LNCAP (cell line): Measurements from ENCODE around the gene PRKCA.

Experiments
- TF ChIP-seq, protein P1 (sequence below): fragments of 450-650 bp; IDR thresholded peaks from 2 replicates; pipeline ENCODE4 v1.5.1; 2017; ENCODE audit warnings: mild to moderate bottlenecking

PRKCA gene

DNA sequence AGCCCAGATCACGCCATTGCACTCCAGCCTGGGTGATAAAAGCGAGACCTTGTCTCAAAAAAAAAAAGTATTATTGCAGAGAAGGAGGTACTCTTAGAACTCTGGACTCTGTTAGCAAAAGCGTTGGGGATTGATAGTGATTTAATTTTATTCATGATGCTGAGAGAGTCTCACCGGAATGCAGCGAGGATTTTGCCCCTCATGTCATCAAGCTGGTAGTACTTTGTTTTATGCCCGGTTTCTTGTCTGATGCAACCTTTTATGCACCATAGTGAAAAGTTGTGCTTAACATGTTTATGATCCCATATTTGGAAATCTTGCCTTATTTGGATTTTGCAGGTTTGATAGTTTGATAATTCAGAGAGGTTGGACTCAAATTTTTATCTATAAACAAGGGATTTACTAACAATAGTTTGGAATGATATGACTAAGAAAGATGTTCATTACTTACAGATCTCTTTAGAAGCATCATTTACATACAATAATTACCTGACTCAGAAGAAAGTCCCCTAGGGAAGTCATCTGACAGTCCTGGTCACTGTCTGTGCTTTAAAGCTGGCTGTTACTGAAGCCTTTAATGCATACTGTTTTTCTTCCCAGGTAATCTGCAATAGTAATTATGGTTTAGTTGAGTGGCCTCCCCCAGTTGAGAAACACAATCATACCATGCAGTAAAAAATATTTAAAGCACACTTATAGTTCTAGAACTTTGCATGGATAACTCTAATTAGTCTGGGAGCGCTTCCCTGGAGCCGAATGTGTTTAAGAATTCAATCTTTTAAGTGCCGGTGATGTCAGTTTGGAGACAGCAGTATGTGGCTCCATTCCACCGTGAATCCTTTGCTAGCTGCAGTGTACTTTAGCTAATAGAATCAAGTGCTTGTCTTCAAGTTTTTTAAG is 120.9 kb downstream of the PRKCA start:
- TF ChIP-seq, protein P1, sequence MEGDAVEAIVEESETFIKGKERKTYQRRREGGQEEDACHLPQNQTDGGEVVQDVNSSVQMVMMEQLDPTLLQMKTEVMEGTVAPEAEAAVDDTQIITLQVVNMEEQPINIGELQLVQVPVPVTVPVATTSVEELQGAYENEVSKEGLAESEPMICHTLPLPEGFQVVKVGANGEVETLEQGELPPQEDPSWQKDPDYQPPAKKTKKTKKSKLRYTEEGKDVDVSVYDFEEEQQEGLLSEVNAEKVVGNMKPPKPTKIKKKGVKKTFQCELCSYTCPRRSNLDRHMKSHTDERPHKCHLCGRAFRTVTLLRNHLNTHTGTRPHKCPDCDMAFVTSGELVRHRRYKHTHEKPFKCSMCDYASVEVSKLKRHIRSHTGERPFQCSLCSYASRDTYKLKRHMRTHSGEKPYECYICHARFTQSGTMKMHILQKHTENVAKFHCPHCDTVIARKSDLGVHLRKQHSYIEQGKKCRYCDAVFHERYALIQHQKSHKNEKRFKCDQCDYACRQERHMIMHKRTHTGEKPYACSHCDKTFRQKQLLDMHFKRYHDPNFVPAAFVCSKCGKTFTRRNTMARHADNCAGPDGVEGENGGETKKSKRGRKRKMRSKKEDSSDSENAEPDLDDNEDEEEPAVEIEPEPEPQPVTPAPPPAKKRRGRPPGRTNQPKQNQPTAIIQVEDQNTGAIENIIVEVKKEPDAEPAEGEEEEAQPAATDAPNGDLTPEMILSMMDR, result no peak

DNA sequence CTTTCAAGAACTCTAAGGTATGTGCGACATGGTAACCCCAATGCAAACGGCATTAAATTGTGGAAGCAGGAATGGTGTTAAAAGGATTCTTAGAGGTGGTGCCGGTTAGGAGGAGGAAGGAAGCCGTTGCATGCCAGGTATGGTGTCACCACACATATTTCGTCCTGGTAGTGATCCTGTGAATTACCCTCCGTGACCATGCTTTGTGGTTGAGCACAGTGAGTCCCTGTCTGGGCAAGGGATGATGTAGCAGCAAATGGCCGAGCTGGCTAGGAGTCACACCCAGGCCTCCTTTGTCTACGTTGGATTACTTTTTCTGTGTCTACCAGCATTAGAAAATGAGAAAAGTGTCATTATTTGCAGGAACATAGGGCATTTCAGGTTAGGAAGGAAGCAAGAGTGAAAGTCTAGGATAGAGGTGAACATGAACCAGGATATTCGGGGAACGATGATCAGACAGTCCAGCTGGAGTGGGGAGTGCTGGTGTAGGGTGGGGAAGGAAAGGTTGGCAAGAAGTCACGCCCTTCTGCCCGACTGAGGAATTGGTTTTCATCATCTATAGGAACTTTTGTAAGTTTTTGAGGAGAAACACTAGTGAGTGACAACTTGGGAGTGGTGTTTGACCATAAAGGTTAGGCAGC is 123.5 kb downstream of the PRKCA start:
- TF ChIP-seq, protein P1, result no peak

DNA sequence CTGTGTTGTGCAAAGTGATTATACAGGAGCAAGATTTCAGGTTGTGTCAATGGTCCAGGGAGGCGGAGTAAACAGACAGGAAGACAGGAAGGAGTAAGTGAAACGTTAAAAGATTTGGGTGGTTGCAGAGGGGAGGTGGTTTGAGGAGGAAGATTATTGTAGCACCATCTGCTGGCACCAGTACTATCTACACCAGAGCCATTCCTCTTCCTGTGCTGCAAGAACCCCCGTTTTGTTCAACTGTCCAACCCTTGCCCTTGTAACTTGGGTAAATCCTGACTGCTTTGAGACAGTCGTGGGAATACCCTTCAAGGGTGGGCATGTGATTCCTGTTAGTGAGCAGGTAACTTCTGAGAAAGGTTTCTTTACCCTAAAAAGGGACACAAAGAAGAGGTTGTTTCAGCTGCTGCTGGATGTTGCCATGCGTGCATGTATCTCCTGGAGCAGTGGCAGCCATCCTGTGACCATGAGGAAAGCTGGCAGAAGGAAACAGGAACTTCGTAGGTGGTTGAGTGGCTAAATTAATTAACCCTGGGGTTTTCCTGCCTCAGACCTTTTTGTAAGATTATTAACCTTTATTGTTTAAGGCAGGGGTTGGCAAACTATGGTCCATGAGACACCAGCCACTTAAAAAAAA is 124.1 kb downstream of the PRKCA start:
- TF ChIP-seq, protein P1, result no peak

DNA sequence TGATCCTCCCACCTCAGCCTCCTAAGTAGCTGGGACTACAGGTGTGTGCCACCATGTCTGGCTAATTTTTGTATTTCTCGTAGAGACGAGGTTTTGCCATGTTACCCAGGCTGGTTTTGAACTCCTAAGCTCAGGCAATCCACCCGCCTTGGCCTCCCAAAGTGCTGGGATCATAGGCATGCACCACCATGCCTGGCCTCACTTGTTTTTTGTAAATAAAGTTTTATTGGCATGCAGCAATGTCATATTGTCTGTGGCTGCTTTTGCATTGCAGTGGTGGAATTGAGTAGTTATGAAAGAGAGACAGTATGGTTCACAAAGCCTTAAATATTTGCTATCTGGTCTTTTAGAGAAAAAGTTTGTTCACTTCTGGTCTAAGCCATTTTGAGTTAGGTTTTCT is 124.7 kb downstream of the PRKCA start:
- TF ChIP-seq, protein P1, result no peak

DNA sequence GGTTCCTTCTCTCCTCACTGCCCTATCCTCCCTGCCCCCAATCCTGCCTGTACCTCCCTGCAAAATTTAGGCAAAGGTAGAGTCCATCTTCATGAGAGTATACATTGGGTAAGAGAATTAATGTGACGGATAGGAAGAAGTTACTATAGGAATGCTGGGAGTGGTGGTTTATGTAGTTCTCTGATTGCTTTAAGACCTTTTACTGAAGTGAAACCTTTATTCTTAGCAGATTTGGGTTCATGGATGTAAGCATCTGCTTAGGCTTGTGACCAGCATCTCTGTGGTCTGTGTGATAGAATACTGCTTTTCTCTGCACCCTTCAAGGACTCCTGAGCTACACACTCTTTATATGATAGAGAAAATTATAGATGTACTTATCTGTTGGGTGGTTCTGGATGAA is 127.3 kb downstream of the PRKCA start:
- TF ChIP-seq, protein P1, result no peak

DNA sequence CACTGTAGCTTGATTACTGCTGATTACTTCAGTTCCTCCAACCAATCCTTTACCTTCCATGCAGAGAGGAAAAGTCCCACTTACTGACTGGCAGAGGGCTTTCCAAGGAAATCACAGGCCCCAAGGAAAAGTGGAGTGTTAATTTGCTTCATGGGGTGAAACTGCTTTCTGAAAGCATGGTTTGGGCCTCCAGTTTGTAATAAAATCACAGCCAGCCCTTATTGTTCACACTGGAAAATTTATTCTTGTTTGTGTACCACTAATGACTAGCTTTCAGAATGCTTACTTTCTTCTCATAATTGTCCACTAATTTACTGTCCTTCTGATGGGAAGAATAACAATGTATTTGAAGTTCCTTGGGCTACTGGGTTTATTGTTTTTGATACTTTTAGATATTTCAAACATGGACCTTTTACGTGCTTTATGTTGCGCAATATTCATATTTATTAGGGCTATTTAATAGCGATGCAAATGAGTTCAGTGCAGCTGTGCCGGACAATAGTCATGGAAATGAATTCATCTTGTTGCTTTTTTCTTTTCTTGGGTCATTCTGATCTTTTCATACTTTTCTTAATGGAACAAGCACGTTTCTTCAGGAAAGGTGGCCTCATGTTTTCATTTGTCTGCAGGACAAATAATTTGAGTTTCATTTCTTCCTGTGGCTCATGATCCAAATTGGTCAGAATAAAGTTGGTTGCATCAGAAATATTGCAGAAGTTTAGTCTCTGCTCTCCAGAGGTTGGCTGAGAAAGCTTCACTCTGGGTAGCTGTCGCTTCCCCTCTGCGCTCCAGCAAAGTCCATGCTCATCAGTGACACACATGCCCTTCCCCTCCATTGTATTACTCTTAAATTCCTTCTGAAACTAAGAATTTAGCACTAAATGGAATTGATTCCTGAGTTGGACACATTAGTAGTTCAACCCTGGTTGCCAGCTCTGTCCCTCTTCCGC is 128.7 kb downstream of the PRKCA start:
- TF ChIP-seq, protein P1, result no peak

DNA sequence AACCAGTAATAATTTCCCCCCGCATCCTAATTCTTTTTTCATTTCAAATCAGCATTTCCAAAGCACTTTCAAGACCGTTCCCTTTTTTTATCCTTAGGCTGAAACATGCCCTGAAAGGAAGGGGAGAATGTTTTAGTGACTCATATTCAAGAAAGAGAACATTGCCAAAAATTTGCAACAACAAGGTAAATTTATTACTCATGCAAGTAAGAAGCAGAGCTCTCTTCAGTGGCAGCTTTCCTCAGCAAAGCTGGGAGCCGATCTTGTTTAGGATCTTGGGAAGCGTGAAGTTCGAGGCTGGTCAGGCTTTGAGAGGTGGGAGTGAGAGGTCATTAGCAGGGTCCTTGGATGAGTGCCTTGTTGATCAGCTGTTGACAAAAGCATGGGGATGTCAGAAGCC is 129.5 kb downstream of the PRKCA start:
- TF ChIP-seq, protein P1, result no peak
